Effector memory CD4-positive, alpha-beta T cell (primary cell): ENCODE measurements around the gene LHB.
"Not testable (repeated sequence)": the region's sequence is repeated elsewhere in the genome, so short reads cannot be mapped to it uniquely, and the experiment has no call there.

Experiments used
- DNase-seq, 3 donors: peaks; one replicate each; pipeline ENCODE4 v3.0.0-alpha.2; 2020
- H3K27ac ChIP-seq: 2 replicates; pipeline ENCODE4 v1.7.0; 2013; ENCODE audit warnings: mild to moderate bottlenecking, low read length, moderate library complexity; ENCODE audit not compliant: insufficient read depth, poor library complexity, severe bottlenecking
- H3K27me3 ChIP-seq: replicated peaks from 2 replicates; pipeline ENCODE4 v1.7.0; 2013; ENCODE audit warnings: mild to moderate bottlenecking, low read length; ENCODE audit not compliant: insufficient read depth, control insufficient read depth, poor library complexity, severe bottlenecking
- H3K36me3 ChIP-seq: 2 replicates; pipeline ENCODE4 v1.7.0; 2013; ENCODE audit warnings: mild to moderate bottlenecking, low read length, moderate library complexity; ENCODE audit not compliant: control insufficient read depth, insufficient read depth
- H3K4me1 ChIP-seq: 2 replicates; pipeline ENCODE4 v1.7.0; 2013; ENCODE audit warnings: low read length, mild to moderate bottlenecking; ENCODE audit not compliant: control insufficient read depth, insufficient read depth, poor library complexity, severe bottlenecking
- H3K4me3 ChIP-seq: 2 replicates; pipeline ENCODE4 v1.7.0; 2013; ENCODE audit warnings: low read length, low read depth, mild to moderate bottlenecking; ENCODE audit not compliant: insufficient read depth, poor library complexity, severe bottlenecking
- H3K9me3 ChIP-seq: 2 replicates; pipeline ENCODE4 v1.7.0; 2013; ENCODE audit warnings: mild to moderate bottlenecking, low read length, moderate library complexity; ENCODE audit not compliant: control insufficient read depth

The LHB gene

DNA sequence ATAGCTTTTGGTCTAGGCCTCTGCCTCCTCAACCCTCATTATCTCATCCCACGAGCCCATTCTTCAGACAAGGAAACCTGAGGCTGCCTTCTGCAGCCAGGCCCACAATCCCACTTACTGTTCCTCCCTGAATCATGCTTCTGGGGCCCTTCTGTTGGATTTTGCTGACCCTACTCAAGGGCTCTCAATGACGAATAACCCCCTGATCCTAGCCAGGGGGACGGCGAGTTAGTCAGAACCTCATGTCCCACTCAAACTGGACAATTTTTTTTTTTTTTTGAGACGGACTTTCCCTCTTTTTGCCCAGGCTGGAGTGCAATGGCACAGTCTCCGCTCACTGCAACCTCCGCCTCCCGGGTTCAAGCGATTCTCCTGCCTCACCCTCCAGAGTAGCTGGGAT lies 5.2 kb upstream of the LHB start:
- Histone ChIP-seq H3K9me3 (no peaks in the 10 kb centered on the region), H3K4me3 (no peak overlapping the region), H3K4me1 (peaks cover 12% of the 10 kb centered on the region), H3K36me3 (no peaks in the 10 kb centered on the region), H3K27ac (no peak overlapping the region), H3K27me3 (no peaks in the 10 kb centered on the region)
- DNase-seq = no peak

DNA sequence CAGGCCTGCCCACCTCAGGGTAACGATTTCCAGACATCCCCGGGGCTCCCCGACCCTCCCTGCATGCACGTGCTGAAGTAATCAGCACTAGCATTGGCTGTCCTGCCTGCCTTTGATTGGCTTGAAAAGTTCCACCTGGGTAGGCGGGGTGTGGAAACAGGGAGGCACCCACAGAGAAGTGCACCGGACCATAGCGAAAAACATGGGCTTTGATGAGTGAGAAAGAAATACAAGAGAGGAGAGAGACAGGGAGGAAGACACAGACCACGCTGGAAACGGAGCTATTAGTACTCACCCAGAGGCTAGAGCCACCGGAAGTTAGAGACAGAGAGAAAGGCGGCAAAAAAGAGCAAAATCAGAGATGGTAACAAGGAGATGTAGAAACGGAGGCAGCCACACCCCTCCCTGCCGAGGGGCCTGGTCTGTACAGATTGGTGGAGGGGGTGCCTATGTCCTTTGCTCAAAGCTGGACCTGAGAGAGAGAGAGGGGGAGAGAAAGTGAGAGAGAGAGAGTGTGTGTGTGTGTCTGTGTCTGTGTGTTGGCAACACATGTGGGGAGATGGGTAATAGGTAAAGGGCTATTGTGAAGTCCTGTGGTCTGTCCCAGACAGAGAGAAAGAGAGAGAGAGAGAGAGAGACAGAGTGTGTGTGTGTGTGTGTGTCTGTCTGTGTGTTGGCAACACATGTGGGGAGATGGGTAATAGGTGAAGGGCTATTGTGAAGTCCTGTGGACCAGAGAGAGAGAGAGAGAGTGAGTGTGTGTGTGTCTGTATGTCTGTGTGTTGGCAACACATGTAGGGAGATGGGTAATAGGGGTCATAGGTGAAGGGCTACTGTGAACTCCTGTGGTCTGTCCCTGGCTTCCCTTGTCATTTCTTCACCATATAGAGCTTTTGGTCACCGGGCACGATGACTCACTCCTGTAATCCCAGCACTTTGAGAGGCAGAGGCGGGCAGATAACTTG lies 4.3 kb upstream of the LHB start:
- DNase-seq = no peak
- no peak overlapping the region for H3K27ac ChIP-seq

DNA sequence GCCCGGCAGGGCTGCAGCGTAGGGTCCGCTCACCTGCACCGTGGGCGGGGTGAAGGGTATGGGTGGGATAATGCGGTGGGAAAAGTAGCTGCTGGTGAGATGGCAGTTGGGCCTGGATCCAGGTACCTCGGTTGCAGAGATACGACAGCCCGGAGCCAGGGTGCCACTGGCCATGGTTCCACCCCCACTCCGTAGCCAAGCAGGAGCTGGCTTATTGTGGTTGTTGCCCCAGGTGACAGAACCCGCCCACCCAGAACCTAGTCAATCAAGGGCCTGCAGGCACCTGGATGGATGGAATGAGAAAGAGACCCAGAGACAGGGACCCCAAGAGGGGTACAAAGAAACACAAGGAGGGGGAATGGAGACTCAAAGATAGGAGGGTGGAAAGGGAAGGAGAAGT lies 3.5 kb upstream of the LHB start:
- no peak overlapping the region for H3K27ac ChIP-seq
- H3K4me1 ChIP-seq = peaks cover 13% of the 10 kb centered on the region
- DNase-seq = no peak
- no peaks in the 10 kb centered on the region for H3K27me3 ChIP-seq
- no peak overlapping the region for H3K4me3 ChIP-seq
- no peaks in the 10 kb centered on the region for H3K36me3 ChIP-seq
- H3K9me3 ChIP-seq = no peaks in the 10 kb centered on the region

More for the DNA sequence above, 4.3 kb upstream of the LHB start:
- H3K36me3 ChIP-seq = no peaks in the 10 kb centered on the region
- no peak overlapping the region for H3K4me3 ChIP-seq
- H3K27me3 ChIP-seq = no peaks in the 10 kb centered on the region
- H3K9me3 ChIP-seq = no peaks in the 10 kb centered on the region
- H3K4me1 ChIP-seq = peaks cover 13% of the 10 kb centered on the region

DNA sequence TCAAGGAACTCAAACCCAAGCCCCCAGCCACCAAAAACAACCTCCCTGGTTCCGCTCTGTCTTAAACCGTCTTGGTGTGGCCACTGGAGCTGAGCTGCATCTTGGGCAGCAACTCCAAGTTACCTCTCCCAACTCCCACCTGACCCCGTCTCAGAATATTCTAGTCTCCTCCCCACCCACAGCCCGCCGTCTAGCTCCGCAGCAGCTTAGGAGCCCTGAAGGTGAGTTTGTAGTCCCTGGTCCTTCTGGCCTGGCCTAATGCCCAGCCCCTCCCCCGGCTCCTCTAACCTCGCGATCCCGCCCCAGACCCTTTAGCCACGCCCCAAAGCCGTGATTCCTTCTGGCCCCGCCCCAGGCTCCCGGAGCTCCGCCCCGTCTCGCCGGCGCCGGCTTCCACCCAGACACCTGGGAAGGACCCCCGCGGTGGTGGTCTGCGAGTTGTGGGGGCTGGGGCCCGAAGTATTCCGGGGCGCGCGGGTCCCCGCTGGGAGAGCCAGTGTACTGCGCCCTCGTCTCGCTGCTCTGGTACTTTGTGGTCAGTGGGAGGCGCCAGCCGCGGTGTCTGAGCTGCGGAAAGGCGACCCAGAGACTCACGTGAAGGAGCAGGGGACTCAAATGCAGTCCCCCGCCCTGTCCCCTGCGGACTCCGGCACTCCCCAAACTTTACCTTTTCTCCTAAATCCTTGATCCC lies 2.5 kb upstream of the LHB start:
- H3K36me3 ChIP-seq = no peaks in the 10 kb centered on the region
- peaks cover 13% of the 10 kb centered on the region for H3K4me1 ChIP-seq
- no peaks in the 10 kb centered on the region for H3K9me3 ChIP-seq
- no peaks in the 10 kb centered on the region for H3K27me3 ChIP-seq
- peak overlapping the region; percentile 66 for H3K4me3 ChIP-seq
- DNase-seq = peak; percentile 45 to 57 (median 46)
- H3K27ac ChIP-seq = no peak overlapping the region

DNA sequence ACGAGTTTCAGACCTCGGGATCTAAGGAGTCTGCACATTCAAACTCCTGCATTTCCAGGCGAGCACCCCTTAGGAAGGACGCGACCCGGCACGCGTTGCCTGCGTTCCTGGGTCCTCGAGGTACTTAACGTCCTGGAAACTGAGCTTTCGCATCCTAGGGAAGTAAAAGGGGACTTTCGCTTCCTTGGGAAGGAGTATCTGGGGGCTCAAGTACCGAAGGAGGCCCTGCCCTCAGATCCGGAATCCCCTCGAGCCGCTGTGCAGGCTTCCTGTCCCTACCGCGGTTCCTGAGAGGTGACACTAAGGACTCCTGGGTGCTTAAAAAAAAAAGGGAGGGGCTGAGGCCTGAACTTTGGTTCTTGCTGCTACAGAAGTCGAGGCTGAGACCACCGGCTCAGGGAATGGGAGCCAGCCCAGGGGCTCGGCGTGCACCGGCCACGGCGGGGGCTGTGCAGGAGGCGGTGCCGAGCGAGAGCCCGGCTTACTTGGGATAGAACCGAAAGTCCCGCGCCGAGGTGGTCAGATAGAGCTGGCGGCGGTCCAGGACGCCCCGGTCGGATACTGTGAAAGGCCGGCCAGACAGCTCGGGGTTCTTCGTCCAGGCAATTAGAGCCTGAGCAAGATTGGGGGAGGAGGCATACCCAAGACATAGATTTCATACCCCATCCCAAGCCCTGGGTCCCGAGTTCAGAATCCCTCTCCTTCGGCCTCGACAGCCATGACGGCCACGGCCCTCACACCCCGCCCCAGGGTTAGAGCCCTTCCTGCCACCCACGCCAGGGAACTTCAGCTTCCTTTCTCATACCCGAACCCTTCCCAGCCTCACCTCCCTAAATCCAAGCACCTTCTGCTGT lies 1.7 kb upstream of the LHB start:
- H3K36me3 ChIP-seq, H3K9me3 ChIP-seq, DNase-seq, H3K27me3 ChIP-seq, H3K27ac ChIP-seq: not testable (repeated sequence)
- peak overlapping the region; percentile 66 for H3K4me3 ChIP-seq
- H3K4me1 ChIP-seq = peaks cover 13% of the 10 kb centered on the region

DNA sequence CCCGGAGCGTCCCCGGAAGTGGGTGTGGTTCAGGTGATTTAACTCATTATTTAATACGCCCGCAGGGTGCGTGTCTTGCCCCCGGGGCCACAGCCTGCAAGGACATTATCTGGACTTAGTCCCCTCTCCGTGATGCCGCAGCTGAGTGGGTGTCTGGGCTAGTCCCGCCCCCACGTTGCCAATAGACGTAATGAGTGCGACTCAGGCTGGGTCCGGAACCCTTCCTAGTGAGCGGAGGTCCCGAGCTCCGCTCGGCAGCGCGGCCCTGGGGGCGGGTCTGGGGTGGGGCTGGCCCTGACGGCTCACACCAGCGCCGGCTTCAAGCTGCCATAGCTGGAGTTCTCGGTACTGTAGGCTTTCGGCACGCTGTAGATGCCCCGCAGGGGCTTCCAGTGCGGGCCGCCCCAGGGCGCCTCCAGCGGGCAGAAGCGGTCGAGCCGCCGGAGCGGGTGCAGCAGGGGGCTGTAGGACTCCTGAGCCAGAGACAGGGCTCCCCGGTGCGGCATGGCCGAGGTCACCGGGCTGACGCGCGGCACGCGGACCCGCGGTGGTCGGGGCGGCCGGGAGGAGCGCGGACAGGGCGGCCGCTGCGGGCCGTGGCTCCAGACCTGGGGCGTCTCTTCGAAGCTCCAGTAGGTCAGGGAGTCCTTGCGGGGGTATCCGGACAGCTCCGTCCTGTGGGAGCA lies 918 bp upstream of the LHB start:
- Histone ChIP-seq H3K9me3 (no peaks in the 10 kb centered on the region), H3K36me3 (no peaks in the 10 kb centered on the region), H3K4me1 (peaks cover 13% of the 10 kb centered on the region), H3K27ac (peak overlapping the region; percentile 48), H3K27me3 (no peaks in the 10 kb centered on the region), H3K4me3 (peak overlapping the region; percentile 66)
- peak; percentile 32 to 55 (median 49) for DNase-seq

DNA sequence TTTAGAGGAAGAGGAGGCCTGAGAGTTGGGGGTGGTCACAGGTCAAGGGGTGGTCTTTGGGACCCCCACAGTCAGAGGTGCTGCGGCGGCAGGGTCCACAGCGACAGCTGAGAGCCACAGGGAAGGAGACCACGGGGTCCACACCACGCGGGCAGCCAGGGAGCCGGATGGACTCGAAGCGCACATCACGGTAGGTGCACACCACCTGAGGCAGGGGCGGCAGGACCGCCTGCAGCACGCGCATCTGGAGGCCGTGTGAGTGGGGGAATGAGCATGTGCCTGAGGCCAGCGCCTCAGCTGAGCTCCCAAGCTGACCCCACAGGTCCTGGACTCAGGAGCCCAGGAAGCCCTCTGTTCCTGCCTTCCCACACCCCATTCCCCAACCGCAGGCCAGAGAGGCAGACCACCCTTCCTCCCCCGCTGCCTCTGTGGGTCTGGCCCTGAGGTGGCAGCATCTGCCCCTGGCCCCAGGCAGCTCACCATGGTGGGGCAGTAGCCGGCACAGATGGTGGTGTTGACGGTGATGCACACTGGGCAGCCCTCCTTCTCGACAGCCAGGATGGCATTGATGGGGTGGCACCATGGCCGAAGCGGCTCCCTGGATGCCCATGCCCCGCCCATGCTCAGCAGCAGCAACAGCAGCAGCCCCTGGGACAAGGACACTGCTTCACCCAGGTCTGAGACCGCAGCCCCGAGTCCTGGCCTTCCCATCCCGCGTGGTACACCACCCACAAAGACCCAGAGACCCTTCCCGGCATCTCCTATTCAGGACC lies 638 bp downstream of the LHB start:
- Histone ChIP-seq H3K4me1 (peaks cover 13% of the 10 kb centered on the region), H3K27me3 (no peaks in the 10 kb centered on the region), H3K4me3 (no peak overlapping the region), H3K27ac (no peak overlapping the region), H3K9me3 (no peaks in the 10 kb centered on the region), H3K36me3 (peaks cover 5% of the 10 kb centered on the region)
- no peak for DNase-seq

DNA sequence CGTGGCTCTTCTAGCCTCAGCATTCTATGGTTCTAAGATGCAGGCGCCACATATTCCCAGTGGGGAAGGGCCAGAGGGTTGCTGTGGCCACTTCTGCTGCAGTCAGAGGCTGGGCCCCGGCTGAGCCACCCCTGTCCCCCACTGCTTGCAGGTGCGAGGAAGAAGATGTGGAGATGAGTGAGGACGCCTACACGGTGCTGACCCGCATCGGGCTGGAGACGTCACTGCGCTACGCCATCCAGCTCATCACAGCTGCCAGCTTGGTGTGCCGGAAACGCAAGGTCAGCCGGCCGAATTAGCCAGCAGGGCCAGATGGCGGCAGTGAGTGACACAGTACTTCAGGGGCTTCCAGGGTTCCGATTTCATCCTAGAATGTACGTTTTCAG lies 2.0 kb downstream of the LHB start:
- H3K36me3 ChIP-seq = peaks cover 16% of the 10 kb centered on the region
- H3K9me3 ChIP-seq = no peaks in the 10 kb centered on the region
- H3K4me1 ChIP-seq = peaks cover 13% of the 10 kb centered on the region
- no peak overlapping the region for H3K27ac ChIP-seq
- H3K4me3 ChIP-seq = no peak overlapping the region
- no peak for DNase-seq
- H3K27me3 ChIP-seq = no peaks in the 10 kb centered on the region
